GM23338 (cell line): ENCODE data around the gene KCTD17. TPM values are rescaled to one million over a fixed set of nuclear protein-coding genes. Genes with fewer than 3 reads are reported as not detected.

Source experiments
- ATAC-seq: fragments of 200-7000 bp; cut with Tn5 transposase; 3 replicates; pipeline ENCODE4 v1.9.1; 2020
- DNase-seq: peaks from one replicate; pipeline ENCODE4 v3.0.0-alpha.2; 2015; ENCODE audit warnings: low spot score
- H2AFZ ChIP-seq: fragments of 200-600 bp; sonication (generic); 2 replicates; pipeline ENCODE4 v1.8.0; 2016; ENCODE audit warnings: antibody characterized with exemption, mild to moderate bottlenecking, moderate library complexity
- H3F3A ChIP-seq: fragments of 200-600 bp; sonication (generic); replicated peaks from 2 replicates; pipeline ENCODE4 v1.8.0; 2017; ENCODE audit warnings: antibody characterized with exemption, mixed run types, low read depth
- H3K27ac ChIP-seq: fragments of 200-600 bp; sonication (generic); 2 replicates; pipeline ENCODE4 v1.6.1; 2016; ENCODE audit warnings: low read depth
- H3K27me3 ChIP-seq: fragments of 200-600 bp; sonication (generic); 2 replicates; pipeline ENCODE4 v1.8.0; 2016; ENCODE audit warnings: mild to moderate bottlenecking, mixed run types, moderate library complexity; ENCODE audit not compliant: insufficient read depth
- H3K36me3 ChIP-seq: fragments of 200-600 bp; sonication (generic); 2 replicates; pipeline ENCODE4 v1.8.0; 2016; ENCODE audit warnings: mild to moderate bottlenecking; ENCODE audit not compliant: insufficient read depth
- H3K4me1 ChIP-seq: fragments of 200-600 bp; sonication (generic); 2 replicates; pipeline ENCODE4 v1.8.0; 2016; ENCODE audit warnings: mild to moderate bottlenecking, moderate library complexity; ENCODE audit not compliant: insufficient read depth
- H3K4me2 ChIP-seq: fragments of 200-600 bp; sonication (generic); 2 replicates; pipeline ENCODE4 v1.7.1; 2017; ENCODE audit warnings: mixed run types
- H3K4me3 ChIP-seq: fragments of 200-600 bp; sonication (generic); 2 replicates; pipeline ENCODE4 v1.6.1; 2016; ENCODE audit warnings: mixed run types
- H3K79me2 ChIP-seq: fragments of 200-600 bp; sonication (generic); replicated peaks from 2 replicates; pipeline ENCODE4 v1.8.0; 2017; ENCODE audit warnings: mild to moderate bottlenecking; ENCODE audit not compliant: insufficient read depth
- H3K9me2 ChIP-seq: fragments of 200-600 bp; sonication (generic); 2 replicates; pipeline ENCODE4 v1.8.0; 2017; ENCODE audit not compliant: insufficient read depth
- H4K20me1 ChIP-seq: fragments of 200-600 bp; sonication (generic); replicated peaks from 2 replicates; pipeline ENCODE4 v1.8.0; 2017; ENCODE audit warnings: mild to moderate bottlenecking; ENCODE audit not compliant: insufficient read depth
- H3K27ac Mint-ChIP-seq: 2 replicates; pipeline ENCODE4 v1.8.0; 2020; ENCODE audit warnings: inconsistent platforms, mild to moderate bottlenecking, moderate library complexity, mixed read lengths
- H3K27me3 Mint-ChIP-seq: 3 replicates; pipeline ENCODE4 v1.8.0; 2022; ENCODE audit warnings: low read depth, mild to moderate bottlenecking, moderate library complexity, mixed read lengths, inconsistent platforms; ENCODE audit not compliant: insufficient read depth, poor library complexity
- H3K36me3 Mint-ChIP-seq: 3 replicates; pipeline ENCODE4 v1.8.0; 2021; ENCODE audit warnings: low read depth, mild to moderate bottlenecking, inconsistent platforms, moderate library complexity, mixed read lengths
- H3K4me1 Mint-ChIP-seq: 3 replicates; pipeline ENCODE4 v1.8.0; 2020; ENCODE audit warnings: mild to moderate bottlenecking, inconsistent platforms, mixed read lengths
- H3K4me3 Mint-ChIP-seq: 3 replicates; pipeline ENCODE4 v1.8.0; 2021; ENCODE audit warnings: moderate library complexity, mild to moderate bottlenecking, inconsistent platforms, mixed read lengths
- H3K9me3 Mint-ChIP-seq: 3 replicates; pipeline ENCODE4 v1.8.0; 2020; ENCODE audit warnings: moderate library complexity, mild to moderate bottlenecking, inconsistent platforms, mixed read lengths
- CTCF ChIP-seq, 2 experiments: fragments of 200-600 bp in 1 of 2; sonication (generic) in 1 of 2; conservative IDR thresholded peaks; 2 replicates each; pipeline versions ENCODE4 v1.5.1 to v1.6.1; 2016 to 2017; ENCODE audit warnings: antibody characterized with exemption in 2 of 2, low read depth in 2 of 2, mild to moderate bottlenecking in 2 of 2, moderate library complexity in 1 of 2
- ZNF462 ChIP-seq: fragments of 250-450 bp; sonication (Bioruptor Pico); IDR thresholded peaks from 2 replicates; pipeline ENCODE4 v1.5.0; 2020; ENCODE audit warnings: mild to moderate bottlenecking, moderate library complexity
- polyA plus RNA-seq: library from polyadenylated mRNA; unstranded; fragments of >200 nt; fragmentation: Nextera tagmentation; extraction: Ambion mirVana; gene quantifications from 2 replicates; pipeline ENCODE4 v1.2.1, GENCODE V29; 2016
- total RNA-seq: library from RNA; depleted of rRNA; stranded (reverse); fragments of >200 nt; shearing (Covaris generic); gene quantifications from 2 replicates; pipeline ENCODE4 v1.2.3, GENCODE V29; 2014

Gene KCTD17
- total and polyA plus RNA-seq, 2 experiments from 2014 or later: 25.1 to 35.0 TPM

GRCh38 chr22:37007651-37008050, 43.9 kb upstream of the KCTD17 start (continued):
- TF ChIP-seq ZNF462 (CRISPR knock-in tag): no peak

GRCh38 chr22:37008365-37008764, 43.2 kb upstream of the KCTD17 start:
- H3K4me3 Mint-ChIP-seq: no peak overlapping the region
- no peaks in the 10 kb centered on the region; the same call in 2 of the 3 replicates for H3K9me3 Mint-ChIP-seq
- no peaks in the 10 kb centered on the region for H3K4me1 ChIP-seq
- H3K27ac ChIP-seq: no peak overlapping the region
- H3K9me2 ChIP-seq: no peaks in the 10 kb centered on the region
- H3K4me2 ChIP-seq: no peak overlapping the region
- H3K79me2 ChIP-seq: no peaks in the 10 kb centered on the region
- H3K27ac Mint-ChIP-seq: no peak overlapping the region
- H3K36me3 Mint-ChIP-seq: no peaks in the 10 kb centered on the region
- no peaks in the 10 kb centered on the region for H3K4me1 Mint-ChIP-seq
- H4K20me1 ChIP-seq: no peaks in the 10 kb centered on the region
- ATAC-seq (no peak), DNase-seq (no peak)
- H3K27me3 Mint-ChIP-seq: peaks cover 17% of the 10 kb centered on the region
- no peak for TF ChIP-seq CTCF (conservative IDR thresholded peaks at IDR 0.05; ENCODE audit: low read depth in 2 of 2)
- H3K27me3 ChIP-seq: no peaks in the 10 kb centered on the region
- no peaks in the 10 kb centered on the region for H3K36me3 ChIP-seq
- H2AFZ ChIP-seq: no peak overlapping the region
- no peaks in the 10 kb centered on the region for H3F3A ChIP-seq
- no peak overlapping the region for H3K4me3 ChIP-seq
